SIG-M5 treated with dmso at 0.1 percent for 504 hours (cell line): ENCODE results near the gene RPS15A.
A peak's percentile ranks its signal among the peaks of the same experiment; 100 is the strongest.

ENCODE experiments used
- DNase-seq: peaks from one replicate; lab custom pipeline; 2025; ENCODE audit not compliant: unreplicated experiment; lab: John Stamatoyannopoulos, UW

Gene RPS15A

GRCh38 chr16:18789850-18790706, at the start of gene RPS15A:
RPS15A (minus strand) TSS chr16:18790334; CDS start chr16:18789113, 1,221 bp downstream.
- peak; percentile 93 for DNase-seq

- DNase-seq, result no peak
These were observed 49.4 kb upstream of the RPS15A start for GRCh38 chr16:18839555-18839954.

DNA sequence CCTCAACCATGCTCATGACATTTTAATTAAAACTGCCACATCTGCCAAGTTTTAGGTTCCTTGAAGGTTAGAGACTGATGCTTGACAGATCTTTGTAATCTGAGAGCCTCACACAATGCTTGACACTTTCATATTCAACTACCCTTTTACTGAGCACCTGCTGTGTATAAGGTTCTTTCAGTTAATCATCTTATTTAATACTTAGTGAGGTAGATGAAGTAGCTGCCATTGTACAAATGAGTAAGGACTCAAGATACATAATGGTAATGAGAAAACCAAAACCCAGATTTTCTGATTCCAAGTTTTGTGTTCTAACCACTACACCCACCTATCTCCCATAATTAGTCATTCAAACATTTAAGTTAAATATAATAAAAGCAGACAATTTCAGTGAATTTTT, 46.6 kb upstream of the RPS15A start:
- no peak for DNase-seq

GRCh38 chr16:18834864-18835263, 44.7 kb upstream of the RPS15A start:
- DNase-seq, result no peak

DNA sequence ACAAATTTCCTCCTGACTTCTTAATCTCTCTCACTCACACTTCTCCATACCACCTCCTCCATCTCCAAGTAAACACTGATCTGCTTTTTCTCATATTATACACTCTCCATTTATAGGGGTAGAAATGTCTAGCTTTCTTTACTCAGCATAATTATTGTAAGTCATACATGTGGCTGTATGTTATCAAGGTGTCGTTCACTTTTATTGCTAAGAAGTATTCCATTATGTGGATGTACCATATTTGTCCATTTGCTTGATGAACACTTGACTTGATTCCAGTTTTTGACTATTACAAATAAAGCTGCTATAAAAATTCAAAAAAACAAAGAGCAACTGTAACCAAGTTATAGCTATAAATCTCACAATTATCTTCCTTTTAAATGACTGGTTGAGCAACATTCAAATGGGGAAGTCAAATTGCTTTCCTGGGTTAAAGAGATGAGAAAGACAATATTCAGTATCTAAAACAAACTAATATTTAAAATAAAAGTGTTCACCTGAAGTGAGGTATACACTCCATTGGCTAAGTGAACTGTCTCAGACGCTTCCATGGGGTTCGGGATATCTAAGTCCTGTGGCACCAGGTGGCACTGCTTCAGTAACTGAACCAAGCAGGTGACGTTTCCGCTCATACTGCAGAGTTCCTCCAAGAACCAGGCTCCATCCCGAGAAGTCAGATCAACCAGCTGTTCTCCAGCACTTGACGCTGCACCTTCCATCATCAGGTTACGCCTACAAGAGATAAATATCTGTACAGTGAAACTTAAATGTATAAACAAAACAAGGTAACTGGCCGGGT, 43.8 kb upstream of the RPS15A start:
- no peak for DNase-seq

- no peak for DNase-seq
These were observed 42.5 kb upstream of the RPS15A start for GRCh38 chr16:18832613-18833012.

- no peak for DNase-seq
These were observed 41.9 kb upstream of the RPS15A start for GRCh38 chr16:18832006-18832405.

DNA sequence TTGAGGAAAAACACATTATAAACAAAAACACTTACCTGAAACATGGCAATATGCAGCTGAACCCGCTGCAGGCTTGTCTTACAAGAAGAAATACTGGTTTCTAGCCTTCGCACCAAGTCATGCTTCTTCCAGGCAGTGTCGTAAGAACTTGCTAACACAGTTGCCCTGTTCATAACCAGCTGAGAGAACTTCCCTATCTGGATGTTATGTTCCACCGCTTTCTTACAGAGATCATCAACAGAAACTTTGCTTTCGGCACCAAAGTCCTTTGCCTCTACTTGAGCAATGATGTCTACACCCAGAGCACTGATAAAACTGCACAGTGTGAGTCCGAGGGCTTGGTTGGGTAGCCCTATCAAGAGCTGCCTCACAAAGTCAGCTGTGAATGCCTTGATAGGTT, 39.1 kb upstream of the RPS15A start:
- peak; percentile 32 for DNase-seq

DNA sequence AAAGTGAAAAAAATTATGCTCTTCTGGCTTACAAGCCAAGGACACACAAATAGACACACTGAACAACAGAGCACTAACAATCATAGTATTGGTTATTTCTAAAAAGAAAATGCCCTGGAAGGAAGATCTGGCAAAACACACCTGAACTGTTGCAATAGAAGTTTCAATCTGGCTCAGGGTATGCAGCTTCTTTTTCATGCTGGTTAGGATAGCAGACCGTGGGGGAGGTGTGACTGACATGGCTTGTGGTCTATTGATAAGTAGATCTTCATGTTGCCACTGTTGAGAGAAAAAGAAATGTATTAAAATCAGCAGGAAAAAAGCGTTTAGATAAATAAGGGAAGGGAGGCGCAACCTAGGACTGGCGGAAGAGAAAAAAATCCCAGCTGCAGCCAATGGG, 37.8 kb upstream of the RPS15A start:
- DNase-seq, result no peak

DNA sequence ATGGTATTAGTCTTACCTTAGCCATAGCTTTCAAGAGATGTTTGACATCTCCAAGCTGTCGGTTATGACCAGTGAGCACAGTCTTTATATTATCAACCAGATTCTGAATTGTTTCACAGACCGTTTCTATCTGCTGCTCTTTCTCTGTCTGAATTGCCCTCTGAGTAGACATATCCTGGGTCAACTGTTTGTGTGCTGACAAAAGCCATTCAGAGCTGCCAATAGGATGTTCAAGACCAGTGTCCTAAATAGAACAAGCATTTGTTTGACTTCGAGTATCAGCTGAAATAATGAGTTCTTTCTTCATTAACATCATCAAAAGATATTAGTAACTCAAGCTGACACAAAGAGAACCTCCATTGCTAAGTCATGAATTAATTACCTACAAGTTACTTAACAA, 26.2 kb upstream of the RPS15A start:
- DNase-seq, result no peak

DNA sequence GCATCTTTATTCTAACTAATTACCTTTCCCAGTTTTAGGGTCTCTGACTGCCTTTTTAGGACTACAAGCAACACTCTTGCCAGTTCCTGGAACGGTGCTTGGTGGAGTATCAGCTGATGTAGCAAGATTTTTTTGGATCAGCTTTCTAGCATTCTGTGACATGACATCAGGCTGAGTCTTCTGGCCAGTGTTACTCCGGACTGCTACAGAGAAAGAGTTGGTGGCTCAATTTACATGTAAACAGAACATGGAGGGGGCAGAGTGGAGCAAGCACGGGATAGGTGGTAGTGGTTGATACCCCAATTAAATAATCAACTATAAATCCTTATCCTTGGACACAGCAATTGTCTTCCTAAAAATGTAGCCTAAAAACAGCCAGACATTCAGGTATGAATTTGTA, 21.8 kb upstream of the RPS15A start:
- no peak for DNase-seq

DNA sequence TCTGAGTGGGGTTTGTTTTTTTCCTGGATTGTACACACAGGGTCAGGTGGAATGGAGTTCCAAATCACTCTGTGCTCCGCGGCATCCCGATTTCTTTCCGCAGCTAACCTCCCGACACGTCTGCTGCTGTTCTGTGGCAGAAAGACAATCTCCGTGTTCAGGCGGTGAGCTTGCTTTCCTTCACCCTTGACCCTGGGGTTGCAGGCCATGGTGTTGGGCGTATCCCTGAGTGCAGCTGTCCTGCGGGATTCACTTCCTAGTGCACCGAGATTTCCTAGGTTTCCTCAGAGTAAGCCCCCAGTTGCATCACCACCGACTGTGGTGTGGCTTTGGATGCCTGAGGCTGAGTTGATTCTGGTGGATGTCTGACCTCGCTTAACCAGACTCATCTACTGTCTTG, 19.0 kb upstream of the RPS15A start:
- DNase-seq, result no peak

DNA sequence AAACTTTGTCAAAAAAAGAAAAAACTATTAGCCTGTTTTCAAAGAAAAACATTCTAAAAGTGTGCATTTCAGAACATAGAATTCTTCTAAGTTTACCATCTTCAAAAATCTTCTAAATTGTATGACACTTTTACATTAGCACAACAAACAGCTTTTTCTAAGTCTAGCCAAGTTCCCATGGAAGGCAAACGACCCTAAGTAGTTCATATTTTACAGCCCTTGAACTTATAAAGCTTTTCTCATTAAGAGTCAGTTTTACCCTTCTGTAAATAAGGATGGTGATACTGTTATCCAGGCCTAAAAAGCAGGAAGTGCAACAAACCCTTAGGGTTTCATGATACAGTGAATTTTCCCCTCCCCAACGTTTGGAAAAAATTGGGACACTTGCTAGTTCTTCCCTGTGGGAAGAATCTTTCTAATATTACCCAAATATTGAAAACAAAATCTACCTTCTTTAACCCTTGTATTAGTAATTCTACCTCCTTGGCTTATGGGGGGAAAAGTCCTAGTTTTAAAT, 15.2 kb upstream of the RPS15A start:
- DNase-seq, result no peak

- DNase-seq, result no peak
These were observed 14.4 kb upstream of the RPS15A start for GRCh38 chr16:18804540-18804939.

- peak; percentile 53 for DNase-seq
These were observed 13.7 kb upstream of the RPS15A start for GRCh38 chr16:18803569-18804462.

- DNase-seq, result no peak
These were observed 12.7 kb upstream of the RPS15A start for GRCh38 chr16:18802767-18803343.

DNA sequence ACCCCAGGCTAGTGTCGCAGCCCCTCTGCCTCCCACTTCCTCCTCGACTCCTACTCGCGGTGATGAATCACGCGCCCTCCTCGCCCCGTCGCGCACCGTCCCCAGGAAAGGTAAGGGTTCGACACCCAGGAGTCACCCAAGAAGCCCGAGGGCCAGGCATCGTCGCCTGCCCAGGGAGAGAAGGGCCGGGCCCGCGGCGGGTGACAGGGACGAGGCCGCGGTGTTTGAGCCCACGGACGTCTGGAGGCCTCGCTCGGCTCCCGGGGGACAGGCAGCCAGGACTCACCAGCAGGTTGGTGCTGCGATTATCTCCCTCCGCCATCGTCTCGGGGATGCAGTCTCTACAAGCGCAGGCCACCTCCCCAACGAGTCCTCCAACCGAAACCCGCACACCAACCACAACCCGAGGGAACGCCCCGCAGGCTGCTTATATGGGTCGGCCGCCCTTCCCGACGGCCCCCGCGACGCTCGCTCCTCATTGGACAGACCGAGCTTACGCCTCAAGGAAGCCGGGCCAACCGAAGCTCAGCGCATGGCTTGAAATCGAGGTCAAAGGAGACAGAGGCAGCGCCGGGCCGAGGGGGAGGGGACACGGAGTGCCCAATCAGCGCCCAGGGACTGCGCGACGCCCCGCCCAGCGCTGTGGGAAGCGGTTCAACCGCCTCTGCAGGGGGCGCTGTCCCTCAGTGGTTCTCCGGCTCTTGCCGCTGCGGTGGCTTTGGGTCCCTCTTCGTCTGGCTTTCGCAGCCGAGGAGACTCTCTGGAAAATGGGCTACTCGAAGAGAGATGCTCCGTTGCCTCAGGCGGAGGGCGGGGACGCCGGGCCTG, 11.2 kb upstream of the RPS15A start, which contains the start of gene ARL6IP1:
ARL6IP1 (minus strand) TSS at position 405 of the 828 bp plus-strand sequence; CDS start at position 322, 83 bp downstream.
- DNase-seq, result peak; percentile 98

DNA sequence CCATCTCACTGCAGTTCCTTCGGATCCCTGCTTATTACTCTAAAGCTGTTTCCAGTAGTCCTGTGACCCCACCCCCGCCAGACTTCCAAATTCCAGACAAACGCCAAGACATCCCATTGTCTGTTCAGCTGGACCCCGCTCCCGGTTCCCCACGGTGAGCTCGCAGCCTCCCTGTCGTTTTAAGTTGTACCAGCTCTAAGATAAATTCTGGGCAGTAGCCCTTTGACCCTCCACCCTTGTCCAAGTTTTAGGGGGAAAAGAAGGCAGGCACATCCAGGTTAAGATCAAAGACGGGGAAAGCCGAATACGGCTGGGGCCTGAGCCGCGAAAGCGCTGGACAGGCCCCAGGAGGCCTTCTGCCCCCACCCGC, 10.6 kb upstream of the RPS15A start:
- DNase-seq, result no peak

GRCh38 chr16:18800293-18800692, 10.2 kb upstream of the RPS15A start:
- no peak for DNase-seq

GRCh38 chr16:18799500-18799899, 9.4 kb upstream of the RPS15A start:
- DNase-seq, result no peak
